ENCODE measurements around the gene BNIP1.

The BNIP1 gene, protein sequence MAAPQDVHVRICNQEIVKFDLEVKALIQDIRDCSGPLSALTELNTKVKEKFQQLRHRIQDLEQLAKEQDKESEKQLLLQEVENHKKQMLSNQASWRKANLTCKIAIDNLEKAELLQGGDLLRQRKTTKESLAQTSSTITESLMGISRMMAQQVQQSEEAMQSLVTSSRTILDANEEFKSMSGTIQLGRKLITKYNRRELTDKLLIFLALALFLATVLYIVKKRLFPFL

DNA sequence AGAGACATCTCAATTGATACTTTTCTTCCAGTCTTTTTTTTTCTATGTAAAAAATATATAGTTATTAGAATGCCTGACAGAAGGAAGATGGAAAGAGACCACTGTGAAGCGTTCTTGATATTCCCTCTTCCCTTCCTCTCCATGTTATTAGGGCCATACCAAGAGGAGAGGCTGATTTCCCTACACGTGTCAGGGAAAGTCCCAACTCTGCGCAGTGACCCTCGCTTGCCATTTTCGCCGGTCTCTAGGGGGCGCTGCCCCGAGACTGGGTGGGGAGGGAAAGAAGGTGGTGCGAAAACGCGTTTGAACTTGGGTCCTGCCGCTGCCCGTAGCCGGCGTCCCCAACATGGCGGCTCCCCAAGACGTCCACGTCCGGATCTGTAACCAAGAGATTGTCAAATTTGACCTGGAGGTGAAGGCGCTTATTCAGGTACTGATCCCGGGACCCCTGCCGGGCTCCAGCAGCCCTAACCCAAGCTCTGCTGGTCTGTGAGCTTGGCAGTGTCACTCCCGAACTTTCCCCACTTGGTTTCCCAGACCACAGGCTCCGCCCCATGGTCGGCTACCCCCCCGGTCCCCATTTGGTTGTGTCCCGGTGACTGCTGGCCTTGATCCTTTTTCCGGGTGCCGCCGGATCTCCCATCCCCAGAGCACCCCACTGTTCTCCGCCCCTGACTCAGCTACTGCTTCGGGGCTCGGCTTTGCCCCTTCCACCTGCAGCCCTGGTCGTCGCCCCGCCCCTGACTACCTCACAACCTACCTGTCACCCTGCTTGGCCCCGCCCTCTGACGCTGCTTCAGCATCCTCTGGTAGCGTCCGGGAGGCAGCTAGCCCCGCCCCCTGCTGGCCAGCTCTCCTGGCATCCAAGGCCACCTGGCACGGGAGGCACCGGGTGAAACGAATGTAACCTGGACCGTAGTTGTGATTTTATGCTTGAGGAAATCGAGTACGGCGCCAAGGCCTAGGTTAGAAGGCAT lies at the start of gene BNIP1:
BNIP1 (plus strand) TSS at position 332 of the 977 bp plus-strand sequence; CDS start at position 347, 15 bp downstream.
- H3K36me3 ChIP-seq, result peaks cover 6% of the 10 kb centered on the region
- no peaks in the 10 kb centered on the region for H3K9me3 ChIP-seq (ENCODE audit: severe bottlenecking)
- no peaks in the 10 kb centered on the region for H3K27me3 ChIP-seq (ENCODE audit: insufficient read depth, low read depth, severe bottlenecking)
- TF ChIP-seq, protein P1, sequence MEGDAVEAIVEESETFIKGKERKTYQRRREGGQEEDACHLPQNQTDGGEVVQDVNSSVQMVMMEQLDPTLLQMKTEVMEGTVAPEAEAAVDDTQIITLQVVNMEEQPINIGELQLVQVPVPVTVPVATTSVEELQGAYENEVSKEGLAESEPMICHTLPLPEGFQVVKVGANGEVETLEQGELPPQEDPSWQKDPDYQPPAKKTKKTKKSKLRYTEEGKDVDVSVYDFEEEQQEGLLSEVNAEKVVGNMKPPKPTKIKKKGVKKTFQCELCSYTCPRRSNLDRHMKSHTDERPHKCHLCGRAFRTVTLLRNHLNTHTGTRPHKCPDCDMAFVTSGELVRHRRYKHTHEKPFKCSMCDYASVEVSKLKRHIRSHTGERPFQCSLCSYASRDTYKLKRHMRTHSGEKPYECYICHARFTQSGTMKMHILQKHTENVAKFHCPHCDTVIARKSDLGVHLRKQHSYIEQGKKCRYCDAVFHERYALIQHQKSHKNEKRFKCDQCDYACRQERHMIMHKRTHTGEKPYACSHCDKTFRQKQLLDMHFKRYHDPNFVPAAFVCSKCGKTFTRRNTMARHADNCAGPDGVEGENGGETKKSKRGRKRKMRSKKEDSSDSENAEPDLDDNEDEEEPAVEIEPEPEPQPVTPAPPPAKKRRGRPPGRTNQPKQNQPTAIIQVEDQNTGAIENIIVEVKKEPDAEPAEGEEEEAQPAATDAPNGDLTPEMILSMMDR (IDR thresholded peaks at IDR 0.05; ENCODE audit: low read depth, low read length), result peak; percentile 95
- peak within 1 kb of the TSS; percentile 64 for H3K4me3 ChIP-seq (ENCODE audit: low read depth, low read length)
- peak; percentile 97 for DNase-seq
- H3K27ac ChIP-seq, result peak within 1 kb of the TSS; percentile 88

DNA sequence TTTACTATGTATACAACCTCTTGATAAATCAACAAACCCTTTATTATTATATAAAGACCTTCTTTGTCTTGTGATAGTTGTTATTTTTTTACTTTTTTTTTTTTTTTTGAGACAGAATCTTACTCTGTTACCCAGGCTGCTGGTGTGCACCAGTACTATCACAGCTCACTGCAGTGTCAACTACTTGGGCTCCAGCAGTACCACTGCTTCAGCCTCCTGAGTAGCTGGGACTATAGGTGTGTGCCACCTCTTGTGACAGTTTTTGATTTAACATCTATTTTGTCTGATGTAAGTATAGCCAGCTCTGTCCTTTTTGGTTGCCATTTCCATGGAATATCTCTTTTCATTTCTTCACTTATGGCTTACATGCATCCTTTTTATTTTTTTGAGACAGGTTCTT lies 45.5 kb upstream of the BNIP1 start:
- no peaks in the 10 kb centered on the region for H3K27me3 ChIP-seq (ENCODE audit: insufficient read depth, low read depth, severe bottlenecking)
- H3K27ac ChIP-seq, result no peak overlapping the region
- TF ChIP-seq, protein P1 (IDR thresholded peaks at IDR 0.05; ENCODE audit: low read depth, low read length), result no peak
- H3K9me3 ChIP-seq (ENCODE audit: severe bottlenecking), result peaks cover 4% of the 10 kb centered on the region
- H3K36me3 ChIP-seq, result no peaks in the 10 kb centered on the region
- no peak for DNase-seq
- H3K4me3 ChIP-seq (ENCODE audit: low read depth, low read length), result no peak overlapping the region

DNA sequence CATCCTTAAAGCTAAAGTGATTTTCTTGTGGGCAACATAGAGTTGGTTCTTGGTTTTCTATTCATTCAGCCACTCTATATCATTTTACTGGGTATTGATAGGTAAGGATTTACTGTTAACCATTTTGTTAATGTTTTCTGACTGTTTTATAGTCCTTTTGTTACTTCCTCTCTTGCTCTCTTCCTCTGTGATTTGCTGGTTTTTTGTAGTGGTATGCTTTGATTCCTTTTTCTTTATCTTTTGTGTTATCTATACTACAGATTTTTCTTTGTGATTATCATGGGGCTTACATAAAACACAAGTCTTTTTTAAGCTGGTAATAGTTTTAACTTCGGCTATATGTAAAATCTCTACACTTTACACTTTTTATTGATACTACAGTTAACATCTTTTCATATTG lies 44.9 kb upstream of the BNIP1 start:
- DNase-seq, result no peak
- no peak overlapping the region for H3K4me3 ChIP-seq (ENCODE audit: low read depth, low read length)
- H3K27ac ChIP-seq, result no peak overlapping the region
- H3K36me3 ChIP-seq, result no peaks in the 10 kb centered on the region
- peaks cover 4% of the 10 kb centered on the region for H3K9me3 ChIP-seq (ENCODE audit: severe bottlenecking)
- no peaks in the 10 kb centered on the region for H3K27me3 ChIP-seq (ENCODE audit: insufficient read depth, low read depth, severe bottlenecking)
- TF ChIP-seq, protein P1 (IDR thresholded peaks at IDR 0.05; ENCODE audit: low read depth, low read length), result no peak

DNA sequence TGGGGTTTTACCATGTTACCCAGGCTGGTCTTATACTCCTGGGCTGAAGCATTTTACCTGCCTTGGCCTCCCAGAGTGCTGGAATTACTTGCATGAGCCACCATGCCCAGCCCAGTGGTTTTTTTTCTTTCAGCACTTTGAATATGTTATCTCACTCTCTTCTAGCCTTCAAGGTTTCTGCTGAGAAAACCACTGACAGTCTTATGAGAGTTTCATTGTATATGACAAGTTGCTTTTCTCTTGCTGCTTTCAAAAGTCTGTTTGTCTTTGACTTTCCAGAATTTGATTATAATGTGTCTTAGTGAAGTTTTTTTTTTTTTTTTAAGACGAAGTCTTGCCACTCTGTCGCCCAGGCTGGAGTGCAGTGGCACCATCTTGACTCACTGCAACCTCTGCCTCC lies 43.1 kb upstream of the BNIP1 start:
- H3K36me3 ChIP-seq, result no peaks in the 10 kb centered on the region
- H3K9me3 ChIP-seq (ENCODE audit: severe bottlenecking), result peaks cover 4% of the 10 kb centered on the region
- H3K27me3 ChIP-seq (ENCODE audit: insufficient read depth, low read depth, severe bottlenecking), result no peaks in the 10 kb centered on the region
- H3K4me3 ChIP-seq (ENCODE audit: low read depth, low read length), result no peak overlapping the region
- TF ChIP-seq, protein P1 (IDR thresholded peaks at IDR 0.05; ENCODE audit: low read depth, low read length), result no peak
- no peak for DNase-seq
- H3K27ac ChIP-seq, result no peak overlapping the region

DNA sequence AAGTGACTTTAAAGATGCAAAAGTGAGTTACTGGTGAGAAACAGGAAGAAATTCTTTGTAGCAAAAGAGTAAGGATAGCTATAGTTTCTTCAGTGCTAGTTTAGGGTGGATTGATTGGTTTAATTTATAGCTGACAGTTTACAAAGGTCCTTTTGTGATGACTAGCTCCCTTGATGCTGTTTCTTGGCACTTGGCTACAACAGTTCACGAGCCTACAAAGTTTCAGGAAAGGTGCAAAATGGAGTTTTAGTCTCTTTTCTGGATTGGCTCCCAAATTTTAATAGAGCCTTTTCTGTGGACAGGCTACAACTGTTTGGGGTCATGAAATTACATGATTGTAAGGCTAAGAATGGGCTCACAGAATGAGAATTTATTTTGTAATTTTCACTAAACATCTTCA lies 40.9 kb upstream of the BNIP1 start:
- Histone ChIP-seq H3K27ac (no peak overlapping the region), H3K36me3 (no peaks in the 10 kb centered on the region), H3K27me3 (ENCODE audit: insufficient read depth, low read depth, severe bottlenecking) (no peaks in the 10 kb centered on the region), H3K4me3 (ENCODE audit: low read depth, low read length) (no peak overlapping the region), H3K9me3 (ENCODE audit: severe bottlenecking) (peaks cover 4% of the 10 kb centered on the region)
- TF ChIP-seq, protein P1 (IDR thresholded peaks at IDR 0.05; ENCODE audit: low read depth, low read length), result no peak
- no peak for DNase-seq
